Mesendoderm (in vitro differentiated cells): Measurements from ENCODE around the gene BIRC5.

ENCODE experiments used
- DNase-seq: peaks from one replicate; pipeline ENCODE4 v3.0.0; 2013
- H2AK5ac ChIP-seq: 2 replicates; pipeline ENCODE4 v1.6.1; 2013; ENCODE audit warnings: low read length, inconsistent platforms
- H2BK120ac ChIP-seq: 2 replicates; pipeline ENCODE4 v1.6.1; 2013; ENCODE audit warnings: low read depth, mild to moderate bottlenecking, low read length, moderate library complexity, mixed read lengths
- H2BK15ac ChIP-seq: replicated peaks from 2 replicates; pipeline ENCODE4 v1.6.1; 2013; ENCODE audit warnings: low read depth, mild to moderate bottlenecking, moderate library complexity
- H2BK5ac ChIP-seq: 2 replicates; pipeline ENCODE4 v1.6.1; 2013; ENCODE audit warnings: low read length, inconsistent platforms
- H3K18ac ChIP-seq: 2 replicates; pipeline ENCODE4 v1.6.1; 2013; ENCODE audit warnings: mild to moderate bottlenecking, low read length, mixed read lengths
- H3K23ac ChIP-seq: one replicate; pipeline ENCODE4 v1.6.1; 2013; ENCODE audit warnings: low read length
- H3K27ac ChIP-seq: 2 replicates; pipeline ENCODE4 v1.5.1; 2013; ENCODE audit warnings: low read depth, mild to moderate bottlenecking, inconsistent platforms, low read length, moderate library complexity
- H3K27me3 ChIP-seq: 2 replicates; pipeline ENCODE4 v1.6.1; 2013; ENCODE audit warnings: low read length, control low read depth, mild to moderate bottlenecking, inconsistent platforms; ENCODE audit not compliant: insufficient read depth, poor library complexity
- H3K36me3 ChIP-seq: 2 replicates; pipeline ENCODE4 v1.6.1; 2013; ENCODE audit warnings: low read length, inconsistent platforms; ENCODE audit not compliant: control insufficient read depth, insufficient read depth
- H3K4ac ChIP-seq: one replicate; pipeline ENCODE4 v1.6.1; 2013; ENCODE audit warnings: low read depth, mild to moderate bottlenecking, low read length, moderate library complexity
- H3K4me1 ChIP-seq: 2 replicates; pipeline ENCODE4 v1.6.1; 2013; ENCODE audit warnings: low read depth, low read length, inconsistent platforms; ENCODE audit not compliant: control insufficient read depth
- H3K4me2 ChIP-seq: 2 replicates; pipeline ENCODE4 v1.6.1; 2013; ENCODE audit warnings: low read length
- H3K4me3 ChIP-seq: 2 replicates; pipeline ENCODE4 v1.5.1; 2013; ENCODE audit warnings: mild to moderate bottlenecking, low read length
- H3K56ac ChIP-seq: one replicate; pipeline ENCODE4 v1.6.1; 2013; ENCODE audit warnings: low read length
- H3K79me1 ChIP-seq: 2 replicates; pipeline ENCODE4 v1.6.1; 2013; ENCODE audit warnings: low read length, inconsistent platforms
- H3K79me2 ChIP-seq: 2 replicates; pipeline ENCODE4 v1.6.1; 2013; ENCODE audit warnings: mild to moderate bottlenecking, low read length; ENCODE audit not compliant: control insufficient read depth, insufficient read depth
- H3K9ac ChIP-seq: 2 replicates; pipeline ENCODE4 v1.6.1; 2013; ENCODE audit warnings: low read length, inconsistent platforms
- H4K5ac ChIP-seq: one replicate; pipeline ENCODE4 v1.6.1; 2013; ENCODE audit warnings: low read length
- H4K8ac ChIP-seq: one replicate; pipeline ENCODE4 v1.6.1; 2013; ENCODE audit warnings: low read depth, mild to moderate bottlenecking, control low read depth, low read length, moderate library complexity
- WGBS: extraction: QIAGEN DNeasy Blood & Tissue Kit; methylation state at CpG from one replicate; pipeline ENCODE4 v1.1.7; 2013; ENCODE audit warnings: low lambda C conversion rate, missing lambda C conversion rate; ENCODE audit not compliant: insufficient coverage; ENCODE audit errors: extremely low coverage; 5-methylcytosine and 5-hydroxymethylcytosine counted together

Gene BIRC5

GRCh38 chr17:78182504-78182903 lies 31.5 kb upstream of the BIRC5 start:
- no peak for DNase-seq
- no peaks in the 10 kb centered on the region for H3K27me3 ChIP-seq
- no peak overlapping the region for H2BK15ac ChIP-seq
- no peak overlapping the region for H4K5ac ChIP-seq
- no peak overlapping the region for H2AK5ac ChIP-seq
- no peak overlapping the region for H3K4me2 ChIP-seq
- no peak overlapping the region for H3K4ac ChIP-seq
- H3K36me3 ChIP-seq: peaks cover 22% of the 10 kb centered on the region
- peaks cover 17% of the 10 kb centered on the region for H3K79me1 ChIP-seq
- peaks cover 7% of the 10 kb centered on the region for H3K4me1 ChIP-seq
- H3K9ac ChIP-seq: no peak overlapping the region
- no CpG with 5 or more reads among the region's 13 CpGs for WGBS
- no peak overlapping the region for H3K23ac ChIP-seq
- H3K79me2 ChIP-seq: peaks cover 27% of the 10 kb centered on the region
- no peak overlapping the region for H4K8ac ChIP-seq
- no peak overlapping the region for H2BK120ac ChIP-seq
- H2BK5ac ChIP-seq: no peak overlapping the region
- H3K18ac ChIP-seq: no peak overlapping the region
- H3K56ac ChIP-seq: no peak overlapping the region
- no peak overlapping the region for H3K4me3 ChIP-seq
- no peak overlapping the region for H3K27ac ChIP-seq

- peaks cover 9% of the 10 kb centered on the region for H3K4me1 ChIP-seq
- no CpG with 5 or more reads among the region's 12 CpGs for WGBS
Measured at GRCh38 chr17:78183916-78184315, 30.1 kb upstream of the BIRC5 start.

GRCh38 chr17:78184351-78184750 lies 29.7 kb upstream of the BIRC5 start:
- no CpG with 5 or more reads among the region's 10 CpGs for whole genome bisulfite sequencing

More at GRCh38 chr17:78183916-78184315, 30.1 kb upstream of the BIRC5 start:
- Histone ChIP-seq H2BK120ac (no peak overlapping the region), H2AK5ac (no peak overlapping the region), H3K4me3 (no peak overlapping the region), H3K9ac (peak overlapping the region; percentile 42), H3K27ac (no peak overlapping the region), H3K4ac (no peak overlapping the region), H3K23ac (peak overlapping the region; percentile 11), H3K36me3 (peaks cover 17% of the 10 kb centered on the region), H3K79me1 (peaks cover 17% of the 10 kb centered on the region), H3K18ac (no peak overlapping the region), H3K56ac (no peak overlapping the region), H3K27me3 (no peaks in the 10 kb centered on the region), H4K8ac (no peak overlapping the region), H3K4me2 (peak overlapping the region; percentile 16), H2BK15ac (no peak overlapping the region), H3K79me2 (peaks cover 31% of the 10 kb centered on the region), H4K5ac (no peak overlapping the region), H2BK5ac (no peak overlapping the region)
- no peak for DNase-seq

GRCh38 chr17:78184868-78185267 lies 29.2 kb upstream of the BIRC5 start:
- no CpG with 5 or more reads among the region's 9 CpGs for WGBS
- peak overlapping the region; percentile 54 for H3K56ac ChIP-seq
- no peak overlapping the region for H2BK5ac ChIP-seq
- no peak overlapping the region for H4K8ac ChIP-seq
- H2AK5ac ChIP-seq: no peak overlapping the region
- H3K79me2 ChIP-seq: peaks cover 31% of the 10 kb centered on the region
- H3K27me3 ChIP-seq: no peaks in the 10 kb centered on the region
- H3K36me3 ChIP-seq: peaks cover 11% of the 10 kb centered on the region
- peaks cover 17% of the 10 kb centered on the region for H3K79me1 ChIP-seq
- H3K4me2 ChIP-seq: peak overlapping the region; percentile 33
- no peak overlapping the region for H2BK120ac ChIP-seq
- no peak overlapping the region for H3K23ac ChIP-seq
- DNase-seq: no peak
- no peak overlapping the region for H2BK15ac ChIP-seq
- H3K27ac ChIP-seq: no peak overlapping the region
- no peak overlapping the region for H3K4ac ChIP-seq
- peak overlapping the region; percentile 52 for H3K9ac ChIP-seq
- no peak overlapping the region for H3K4me3 ChIP-seq
- H4K5ac ChIP-seq: no peak overlapping the region
- peaks cover 9% of the 10 kb centered on the region for H3K4me1 ChIP-seq
- H3K18ac ChIP-seq: no peak overlapping the region

More at GRCh38 chr17:78184351-78184750, 29.7 kb upstream of the BIRC5 start:
- Histone ChIP-seq H3K18ac (no peak overlapping the region), H3K23ac (peak overlapping the region; percentile 11), H3K79me2 (peaks cover 31% of the 10 kb centered on the region), H3K27ac (no peak overlapping the region), H2AK5ac (no peak overlapping the region), H3K56ac (peak overlapping the region; percentile 54), H4K8ac (no peak overlapping the region), H2BK15ac (no peak overlapping the region), H3K4me2 (peak overlapping the region; percentile 16), H2BK5ac (no peak overlapping the region), H3K4ac (no peak overlapping the region), H3K79me1 (peaks cover 17% of the 10 kb centered on the region), H3K4me3 (no peak overlapping the region), H3K27me3 (no peaks in the 10 kb centered on the region), H3K4me1 (peaks cover 9% of the 10 kb centered on the region), H3K9ac (peak overlapping the region; percentile 52), H2BK120ac (no peak overlapping the region), H3K36me3 (peaks cover 13% of the 10 kb centered on the region), H4K5ac (no peak overlapping the region)
- DNase-seq: no peak

GRCh38 chr17:78185981-78186691 lies 27.9 kb upstream of the BIRC5 start:
- peaks cover 9% of the 10 kb centered on the region for H3K4me1 ChIP-seq
- no peak overlapping the region for H3K23ac ChIP-seq
- H3K4me3 ChIP-seq: peak overlapping the region; percentile 57
- peaks cover 7% of the 10 kb centered on the region for H3K36me3 ChIP-seq
- H3K79me1 ChIP-seq: peaks cover 18% of the 10 kb centered on the region
- peak overlapping the region; percentile 63 for H3K4ac ChIP-seq
- H2BK5ac ChIP-seq: no peak overlapping the region
- H2BK15ac ChIP-seq: no peak overlapping the region
- no peak overlapping the region for H2BK120ac ChIP-seq
- peak; percentile 70 for DNase-seq
- peak overlapping the region; percentile 84 for H3K4me2 ChIP-seq
- H4K8ac ChIP-seq: no peak overlapping the region
- peak overlapping the region; percentile 87 for H3K56ac ChIP-seq
- WGBS: no CpG with 5 or more reads among the region's 10 CpGs
- H4K5ac ChIP-seq: no peak overlapping the region
- peak overlapping the region; percentile 74 for H3K9ac ChIP-seq
- H3K27ac ChIP-seq: no peak overlapping the region
- H3K79me2 ChIP-seq: peaks cover 31% of the 10 kb centered on the region
- H2AK5ac ChIP-seq: no peak overlapping the region
- H3K18ac ChIP-seq: peak overlapping the region; percentile 82
- no peaks in the 10 kb centered on the region for H3K27me3 ChIP-seq
